HG03571 (cell line): Measurements from ENCODE around the gene GRID2.

Source experiments
- ATAC-seq: cut with Tn5 transposase; IDR thresholded peaks from one replicate; pipeline ENCODE4 v1.9.1; 2021; ENCODE audit not compliant: unreplicated experiment

GRID2 gene

GRCh38 chr4:93730251-93730650 is 1426.5 kb downstream of the GRID2 start:
- ATAC-seq: no peak

- ATAC-seq: no peak
Observed at GRCh38 chr4:93730760-93731159, 1427.0 kb downstream of the GRID2 start.

- no peak for ATAC-seq
Observed at GRCh38 chr4:93731456-93731855, 1427.7 kb downstream of the GRID2 start.

- ATAC-seq: no peak
Observed at GRCh38 chr4:93732509-93732908, 1428.7 kb downstream of the GRID2 start.

GRCh38 chr4:93740890-93741289 is 1437.1 kb downstream of the GRID2 start:
- ATAC-seq: no peak

- ATAC-seq: no peak
Observed at GRCh38 chr4:93743022-93743421, 1439.3 kb downstream of the GRID2 start.

GRCh38 chr4:93743635-93744034 is 1439.9 kb downstream of the GRID2 start:
- no peak for ATAC-seq

GRCh38 chr4:93744961-93745360 is 1441.2 kb downstream of the GRID2 start:
- ATAC-seq: no peak

GRCh38 chr4:93746031-93746430 is 1442.3 kb downstream of the GRID2 start:
- no peak for ATAC-seq

GRCh38 chr4:93747220-93747619 is 1443.5 kb downstream of the GRID2 start:
- no peak for ATAC-seq

GRCh38 chr4:93748373-93749291 is 1444.9 kb downstream of the GRID2 start:
- ATAC-seq: peak; percentile 27

GRCh38 chr4:93749292-93749761 is 1445.6 kb downstream of the GRID2 start:
- ATAC-seq: peak; percentile 76

GRCh38 chr4:93751411-93751810 is 1447.6 kb downstream of the GRID2 start:
- peak; percentile 51 for ATAC-seq

- no peak for ATAC-seq
Observed at GRCh38 chr4:93756101-93756500, 1452.3 kb downstream of the GRID2 start.

- no peak for ATAC-seq
Observed at GRCh38 chr4:93759506-93759905, 1455.7 kb downstream of the GRID2 start.

- ATAC-seq: no peak
Observed at GRCh38 chr4:93760284-93760683, 1456.5 kb downstream of the GRID2 start.

- ATAC-seq: no peak
Observed at GRCh38 chr4:93761286-93761685, 1457.5 kb downstream of the GRID2 start.

GRCh38 chr4:93764639-93765246 is 1461.0 kb downstream of the GRID2 start:
- no peak for ATAC-seq

- ATAC-seq: no peak
Observed at GRCh38 chr4:93767917-93768316, 1464.2 kb downstream of the GRID2 start.

GRCh38 chr4:93770201-93770600 is 1466.4 kb downstream of the GRID2 start:
- ATAC-seq: no peak

- ATAC-seq: no peak
Observed at GRCh38 chr4:93771640-93772411, 1468.1 kb downstream of the GRID2 start.
